GM11168 (cell line): ENCODE measurements around the gene MFRP.
"Not testable (repeated sequence)": the region's sequence is repeated elsewhere in the genome, so short reads cannot be mapped to it uniquely, and the experiment has no call there.

Experiments
- in situ Hi-C: fragments of 300-500 bp; cut with MboI; formaldehyde crosslinking; loops from one replicate; pipeline ENCODE4 v1.12.0; 2022; ENCODE audit warnings: low sequenced_read_pairs; ENCODE audit not compliant: unreplicated experiment

The MFRP gene

GRCh38 chr11:119346605-119347004 is at the start of gene MFRP:
TSS of gene MFRP (minus strand) at chr11:119346705. CDS start at chr11:119346513, 192 bp downstream.
- in situ Hi-C loops, result no loop called here

GRCh38 chr11:119391275-119391674 is 44.8 kb upstream of the MFRP start:
- in situ Hi-C loops, result no loop called here

DNA sequence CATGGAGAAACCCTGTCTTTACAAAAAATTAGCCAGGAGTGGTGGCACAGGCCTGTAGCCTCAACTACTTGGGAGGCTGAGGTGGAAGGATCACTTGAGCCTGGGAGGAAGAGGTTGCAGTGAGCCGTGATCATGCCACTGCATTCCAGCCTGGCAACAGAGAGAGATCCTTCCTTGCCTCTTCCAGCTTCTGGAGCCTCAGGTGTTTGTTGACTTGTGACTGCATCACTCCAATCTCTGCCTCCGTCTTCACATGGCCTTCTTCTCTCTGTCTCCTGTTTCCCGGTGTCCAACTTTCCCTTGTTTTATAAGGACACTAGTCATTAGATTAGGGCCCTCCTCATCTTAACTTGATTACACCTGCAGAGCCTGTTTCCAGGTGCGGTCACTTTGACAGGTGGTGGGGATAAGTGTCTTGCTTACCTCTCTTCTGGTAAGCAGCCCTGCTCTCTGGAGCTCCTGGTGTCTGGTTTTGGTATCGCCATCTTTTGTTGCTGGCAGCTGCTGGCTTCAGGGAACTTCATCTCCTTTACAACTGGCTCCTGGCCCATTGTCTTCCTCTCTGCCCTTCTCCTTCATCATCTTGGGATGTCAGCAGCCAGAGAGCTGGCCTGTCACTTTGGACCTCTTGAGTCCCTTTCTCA is 43.2 kb upstream of the MFRP start:
- in situ Hi-C loops, result no loop called here

GRCh38 chr11:119388103-119388502 is 41.6 kb upstream of the MFRP start:
- in situ Hi-C loops, result no loop called here

DNA sequence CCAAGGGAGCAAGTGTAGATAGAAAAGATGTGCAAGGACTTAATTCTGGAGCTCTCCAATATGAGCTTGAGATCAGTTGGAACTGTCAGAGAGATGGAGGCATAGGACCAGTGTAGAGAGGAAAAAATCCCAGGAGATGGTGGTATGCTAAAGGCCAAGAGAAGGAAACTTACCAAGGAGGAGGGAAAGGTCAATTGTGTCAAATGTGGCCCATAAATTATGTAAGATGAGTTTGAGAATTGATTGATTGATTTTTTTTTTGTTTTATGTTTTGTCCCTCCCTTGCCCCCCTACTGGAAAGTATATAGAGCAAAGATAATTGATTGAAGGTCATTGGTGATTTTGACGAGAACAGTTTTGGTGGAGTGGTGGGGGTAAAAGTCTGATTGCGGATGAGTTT is 37.8 kb upstream of the MFRP start:
- in situ Hi-C loops, result no loop called here

- in situ Hi-C loops, result not testable (repeated sequence)
Measured at GRCh38 chr11:119382513-119382912, 36.0 kb upstream of the MFRP start.

- in situ Hi-C loops, result no loop called here
Measured at GRCh38 chr11:119382101-119382500, 35.6 kb upstream of the MFRP start.

GRCh38 chr11:119381181-119381988 is 34.9 kb upstream of the MFRP start, which contains the start of gene USP2:
TSS of gene USP2 (minus strand) at chr11:119381690. CDS start at chr11:119373480, 8,210 bp downstream.
- in situ Hi-C loops, result no loop called here

DNA sequence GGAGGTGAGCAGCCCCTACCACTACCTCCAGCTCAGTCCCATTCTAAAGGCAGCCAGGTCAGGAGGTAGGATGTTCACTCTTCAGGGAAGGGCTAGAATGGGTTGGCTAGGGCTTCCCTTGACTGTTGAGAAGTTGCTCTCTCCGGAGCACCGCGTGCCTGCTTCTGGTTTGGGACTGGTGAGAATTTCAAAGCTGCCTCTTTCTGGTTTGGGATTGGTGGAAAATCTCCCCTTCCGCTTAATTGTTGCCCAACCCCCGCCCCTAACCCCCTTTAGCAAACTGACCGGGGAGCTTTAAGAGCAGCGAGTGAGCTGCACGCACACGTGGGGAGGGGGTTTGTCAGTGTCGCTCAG is 34.3 kb upstream of the MFRP start:
- in situ Hi-C loops, result no loop called here

DNA sequence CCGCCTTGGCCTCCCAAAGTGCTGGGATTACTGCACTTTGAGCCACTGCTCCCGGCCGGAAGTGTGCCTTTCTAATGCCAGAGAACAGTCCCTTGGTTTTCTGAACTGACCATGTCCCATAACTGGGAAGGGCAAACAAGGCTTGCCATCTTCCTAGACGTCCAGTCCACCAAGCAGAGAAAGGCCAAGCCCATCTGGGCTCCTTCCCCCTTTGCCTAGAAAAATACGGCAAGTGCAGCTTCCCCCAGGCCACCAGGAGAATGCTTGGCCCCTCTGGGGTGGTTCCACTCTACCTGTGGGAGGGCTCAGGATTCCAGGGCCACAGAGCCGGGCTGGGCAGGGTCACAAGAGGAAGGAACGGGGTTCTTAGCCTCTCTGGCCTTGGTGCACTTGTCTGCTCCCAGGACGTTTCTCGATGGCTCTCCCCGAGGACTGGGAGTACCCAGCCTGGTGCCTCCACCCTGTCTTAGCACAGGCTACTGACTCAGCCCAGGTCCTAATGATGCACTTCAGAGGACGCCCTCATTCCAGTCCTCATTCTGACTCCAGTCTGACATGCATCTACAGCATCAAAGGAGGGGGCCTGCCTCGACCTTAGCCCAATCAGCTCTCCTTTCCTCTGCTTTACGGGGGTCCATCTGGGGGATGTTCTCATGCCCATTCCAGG is 33.8 kb upstream of the MFRP start:
- in situ Hi-C loops, result no loop called here

- in situ Hi-C loops, result no loop called here
Measured at GRCh38 chr11:119378851-119379465, 32.5 kb upstream of the MFRP start.

GRCh38 chr11:119377961-119378667 is 31.6 kb upstream of the MFRP start:
- in situ Hi-C loops, result no loop called here

- in situ Hi-C loops, result no loop called here
Measured at GRCh38 chr11:119377112-119377901, 30.8 kb upstream of the MFRP start.

GRCh38 chr11:119376197-119376847 is 29.8 kb upstream of the MFRP start:
- in situ Hi-C loops, result no loop called here

DNA sequence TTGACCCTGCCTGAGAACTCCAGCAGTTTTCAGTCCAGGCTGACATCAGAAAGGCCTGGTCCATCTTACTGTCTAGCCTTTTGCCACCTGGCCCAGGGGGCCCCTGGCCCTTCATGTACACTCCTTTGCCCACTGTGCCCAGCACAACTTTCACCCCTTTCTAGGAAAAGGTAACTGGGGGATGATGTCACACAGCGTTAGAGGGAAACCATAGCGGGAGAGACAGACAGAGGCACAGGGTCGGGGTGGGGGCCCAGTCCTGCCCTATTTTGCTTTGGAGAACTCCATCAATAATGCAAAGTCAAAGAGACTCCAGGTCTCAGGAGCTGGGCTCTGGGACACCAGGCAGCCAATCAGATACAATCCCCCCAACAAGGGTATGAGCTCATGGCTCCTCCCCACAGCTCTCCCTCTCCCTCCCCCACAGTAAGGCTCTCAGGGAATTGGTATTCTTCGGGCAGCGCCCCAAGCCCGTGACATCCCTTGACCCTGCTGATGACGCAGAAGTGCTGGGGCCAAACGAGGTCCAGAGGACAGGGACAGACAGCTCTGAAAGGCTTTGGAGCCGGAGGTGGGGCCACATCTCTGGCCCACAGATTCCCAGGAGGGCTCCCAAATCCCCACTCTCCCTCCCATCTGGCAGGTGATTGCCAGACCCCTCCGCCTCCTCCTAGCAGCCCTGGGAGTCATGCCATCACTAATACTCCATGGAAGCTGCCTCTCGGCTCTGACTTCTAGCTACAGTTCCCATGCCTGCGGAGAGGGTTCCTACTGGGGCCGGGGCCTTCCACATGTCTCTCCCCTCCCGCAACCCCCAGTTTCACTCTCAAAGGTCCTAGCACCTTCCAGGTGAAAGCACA is 29.1 kb upstream of the MFRP start:
- in situ Hi-C loops, result no loop called here

- in situ Hi-C loops, result no loop called here
Measured at GRCh38 chr11:119374632-119375336, 28.3 kb upstream of the MFRP start.

GRCh38 chr11:119373921-119374631 is 27.6 kb upstream of the MFRP start:
- in situ Hi-C loops, result no loop called here
